ENCODE data around the gene PHF20.
"Not testable (repeated sequence)": the region's sequence is repeated elsewhere in the genome, so short reads cannot be mapped to it uniquely, and the experiment has no call there.

The PHF20 gene

GRCh38 chr20:35741892-35742740 lies 29.7 kb upstream of the PHF20 start, which contains the start of gene RBM39:
Gene RBM39 (minus strand): TSS chr20:35742260. CDS start chr20:35740874, 1,386 bp downstream.
- peak; percentile 100 for DNase-seq (ENCODE audit: low read depth)
- TF ChIP-seq CTCF (IDR thresholded peaks at IDR 0.05; ENCODE audit: low read length, missing control alignments), result peak; percentile 33
- H3K4me3 ChIP-seq (replicated peaks; ENCODE audit: low read depth, low read length), result peak within 1 kb of the TSS; percentile 99

- TF ChIP-seq CTCF (IDR thresholded peaks at IDR 0.05; ENCODE audit: low read length, missing control alignments), result no peak
- H3K4me3 ChIP-seq (replicated peaks; ENCODE audit: low read depth, low read length), result peak overlapping the region; percentile 72
- no peak for DNase-seq (ENCODE audit: low read depth)
These were observed 28.9 kb upstream of the PHF20 start for GRCh38 chr20:35742741-35743523.

GRCh38 chr20:35743693-35744491 lies 27.9 kb upstream of the PHF20 start:
- TF ChIP-seq CTCF (IDR thresholded peaks at IDR 0.05; ENCODE audit: low read length, missing control alignments), result no peak
- DNase-seq (ENCODE audit: low read depth), result no peak
- no peak overlapping the region for H3K4me3 ChIP-seq (replicated peaks; ENCODE audit: low read depth, low read length)

GRCh38 chr20:35744492-35744841 lies 27.3 kb upstream of the PHF20 start:
- H3K4me3 ChIP-seq (replicated peaks; ENCODE audit: low read depth, low read length); DNase-seq (ENCODE audit: low read depth): not testable (repeated sequence)

GRCh38 chr20:35750611-35751010 lies 21.2 kb upstream of the PHF20 start:
- no peak overlapping the region for H3K4me3 ChIP-seq (replicated peaks; ENCODE audit: low read depth, low read length)
- no peak for DNase-seq (ENCODE audit: low read depth)
- TF ChIP-seq CTCF (IDR thresholded peaks at IDR 0.05; ENCODE audit: low read length, missing control alignments), result no peak

GRCh38 chr20:35756404-35756803 lies 15.4 kb upstream of the PHF20 start:
- H3K4me3 ChIP-seq (replicated peaks; ENCODE audit: low read depth, low read length), result no peak overlapping the region
- no peak for DNase-seq (ENCODE audit: low read depth)
- TF ChIP-seq CTCF (IDR thresholded peaks at IDR 0.05; ENCODE audit: low read length, missing control alignments), result no peak
